SJSA1 (cell line): ENCODE measurements around the gene GSDME. TPM values are rescaled to one million over a fixed set of nuclear protein-coding genes. Genes with fewer than 3 reads are reported as not detected.
A peak's percentile ranks its signal among the peaks of the same experiment; 100 is the strongest.

Experiments used
- DNase-seq, 2 experiments: peaks; one replicate each; pipeline ENCODE4 v3.0.0-alpha.2; 2015 to 2020; ENCODE audit warnings: low spot score in 2 of 2, low read depth in 1 of 2
- H3K27ac ChIP-seq: fragments of 250-450 bp; sonication (Bioruptor Pico); 2 replicates; pipeline ENCODE4 v1.5.1; 2020; ENCODE audit warnings: mild to moderate bottlenecking, moderate library complexity
- H3K27me3 ChIP-seq: fragments of 250-450 bp; sonication (Bioruptor Pico); replicated peaks from 2 replicates; pipeline ENCODE4 v1.5.1; 2020; ENCODE audit warnings: mild to moderate bottlenecking, moderate library complexity
- H3K36me3 ChIP-seq: fragments of 250-450 bp; sonication (Bioruptor Pico); 2 replicates; pipeline ENCODE4 v1.5.1; 2020; ENCODE audit warnings: mild to moderate bottlenecking
- H3K4me1 ChIP-seq: fragments of 250-450 bp; sonication (Bioruptor Pico); replicated peaks from 2 replicates; pipeline ENCODE4 v1.6.1; 2021; ENCODE audit warnings: mild to moderate bottlenecking
- H3K4me3 ChIP-seq: fragments of 250-450 bp; sonication (Bioruptor Pico); 2 replicates; pipeline ENCODE4 v1.5.1; 2020; ENCODE audit warnings: mild to moderate bottlenecking
- H3K9me3 ChIP-seq: fragments of 250-450 bp; sonication (Bioruptor Pico); replicated peaks from 2 replicates; pipeline ENCODE4 v1.5.1; 2020; ENCODE audit warnings: mild to moderate bottlenecking
- total RNA-seq: library from RNA; depleted of rRNA; stranded (reverse); fragments of >200 nt; shearing (Covaris generic); gene quantifications from 2 replicates; pipeline ENCODE4 v1.2.3, GENCODE V29; 2014

GSDME gene
- total RNA-seq, 1 experiment from 2014 or later: 7.9 TPM

DNA sequence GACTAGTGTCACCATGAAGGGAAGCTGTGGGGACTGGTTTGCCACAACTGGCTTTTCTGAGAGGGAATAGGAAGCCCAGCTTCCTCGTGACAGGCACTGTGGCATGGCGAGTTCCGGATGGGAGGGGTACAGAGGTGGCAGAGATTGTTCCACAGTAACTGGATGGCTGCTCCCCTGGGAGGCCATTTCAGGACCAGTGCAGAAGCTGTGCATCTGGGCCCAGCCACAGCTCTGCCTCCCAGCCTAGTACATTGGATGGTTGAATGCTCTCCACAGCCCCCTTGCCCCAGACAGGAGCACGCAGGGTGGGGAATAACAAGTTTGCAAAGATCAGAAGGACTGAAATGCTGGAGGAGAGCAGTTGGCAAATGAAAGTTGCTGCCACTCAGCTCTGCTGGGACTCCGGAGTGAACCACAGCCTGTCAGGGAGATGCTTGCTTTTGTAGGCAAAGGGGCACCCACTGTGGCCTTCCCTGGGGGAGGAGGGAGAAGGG, 51.8 kb downstream of the GSDME start:
- no peak for DNase-seq
- Histone ChIP-seq H3K27ac (no peak overlapping the region), H3K36me3 (no peaks in the 10 kb centered on the region), H3K4me3 (no peak overlapping the region), H3K4me1 (peaks cover 12% of the 10 kb centered on the region), H3K27me3 (no peaks in the 10 kb centered on the region), H3K9me3 (no peaks in the 10 kb centered on the region)

- peaks cover 14% of the 10 kb centered on the region for H3K4me1 ChIP-seq
- H3K36me3 ChIP-seq: no peaks in the 10 kb centered on the region
- H3K27me3 ChIP-seq: no peaks in the 10 kb centered on the region
- DNase-seq: no peak
- H3K4me3 ChIP-seq: no peak overlapping the region
- no peaks in the 10 kb centered on the region for H3K9me3 ChIP-seq
- H3K27ac ChIP-seq: no peak overlapping the region
Measured at GRCh38 chr7:24704311-24704710, 53.0 kb downstream of the GSDME start.

DNA sequence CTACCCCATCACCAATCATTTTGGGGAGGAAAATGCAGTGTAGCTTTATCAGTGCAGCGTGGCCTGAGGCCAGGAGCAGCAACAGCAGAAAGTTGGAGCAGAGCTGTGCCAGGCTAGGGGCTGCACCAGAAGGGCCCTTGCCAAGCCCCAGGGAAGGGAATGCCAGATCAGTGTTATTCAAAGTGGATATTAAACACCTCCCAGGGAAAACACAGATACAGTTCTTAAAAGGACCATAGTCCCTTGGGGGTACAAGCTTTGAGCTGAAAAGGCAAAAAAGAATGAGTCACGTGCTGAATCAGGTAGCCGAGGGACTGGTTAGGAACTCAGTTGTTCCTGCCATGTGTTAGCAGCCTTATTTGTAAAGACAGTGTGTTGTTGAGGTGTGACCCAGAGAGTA, 54.0 kb downstream of the GSDME start:
- peaks cover 14% of the 10 kb centered on the region for H3K4me1 ChIP-seq
- no peak for DNase-seq
- H3K9me3 ChIP-seq: no peaks in the 10 kb centered on the region
- no peak overlapping the region for H3K4me3 ChIP-seq
- H3K27ac ChIP-seq: no peak overlapping the region
- no peaks in the 10 kb centered on the region for H3K36me3 ChIP-seq
- H3K27me3 ChIP-seq: no peaks in the 10 kb centered on the region

- H3K36me3 ChIP-seq: no peaks in the 10 kb centered on the region
- H3K4me1 ChIP-seq: peaks cover 14% of the 10 kb centered on the region
- no peak overlapping the region for H3K27ac ChIP-seq
- DNase-seq: no peak
- H3K4me3 ChIP-seq: no peak overlapping the region
- H3K9me3 ChIP-seq: no peaks in the 10 kb centered on the region
- no peaks in the 10 kb centered on the region for H3K27me3 ChIP-seq
Measured at GRCh38 chr7:24702755-24703154, 54.5 kb downstream of the GSDME start.

DNA sequence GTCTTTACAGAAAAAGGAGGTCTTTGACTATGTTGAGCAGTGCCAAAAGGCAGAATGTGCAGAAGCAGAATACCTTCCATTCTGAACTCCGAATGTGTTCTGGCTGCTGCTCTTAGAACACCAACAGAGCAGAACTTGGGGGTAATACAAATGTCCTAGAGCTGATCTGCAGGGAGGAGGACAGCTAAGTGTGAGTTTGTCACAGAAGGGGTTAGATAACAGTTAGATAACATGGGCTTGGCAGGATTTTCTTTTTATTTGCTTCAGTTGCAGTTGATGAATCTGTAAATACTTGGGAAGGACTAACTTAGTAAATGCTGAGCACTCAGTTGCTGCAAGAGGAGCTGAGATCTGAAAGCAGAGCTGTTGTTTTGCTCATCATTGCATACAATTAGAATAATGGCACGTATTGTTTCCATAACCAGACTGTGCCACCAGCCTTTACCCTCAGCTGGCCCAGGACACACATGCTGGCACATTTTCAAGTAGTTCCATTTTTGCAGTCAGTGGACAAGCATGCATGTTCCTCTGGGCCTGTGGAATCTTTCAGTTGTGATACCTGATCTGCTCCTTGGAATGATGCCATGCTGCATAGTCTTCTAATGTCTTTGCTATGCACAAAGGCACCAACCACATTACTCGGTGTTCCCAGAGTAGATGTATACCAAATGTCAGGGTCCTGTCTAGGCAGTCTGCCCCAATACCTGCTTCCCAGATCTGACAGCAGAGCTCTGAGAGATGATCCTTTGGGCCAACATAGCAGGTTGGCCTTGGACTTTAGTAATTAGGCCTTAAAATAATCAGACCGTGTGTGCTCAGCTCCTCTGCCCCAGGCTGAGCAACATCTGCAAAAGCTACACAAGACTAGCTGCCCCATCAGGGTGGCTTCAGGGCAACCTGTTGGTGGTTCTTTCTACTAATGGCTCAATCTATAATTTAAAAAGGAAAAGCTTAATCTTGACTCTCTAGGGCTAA, 55.7 kb downstream of the GSDME start:
- no peak overlapping the region for H3K27ac ChIP-seq
- peak in 1 of 2 experiments; percentile 11 for DNase-seq
- H3K9me3 ChIP-seq: no peaks in the 10 kb centered on the region
- H3K4me1 ChIP-seq: peaks cover 14% of the 10 kb centered on the region
- H3K27me3 ChIP-seq: no peaks in the 10 kb centered on the region
- H3K4me3 ChIP-seq: no peak overlapping the region
- no peaks in the 10 kb centered on the region for H3K36me3 ChIP-seq

- no peak overlapping the region for H3K4me3 ChIP-seq
- H3K9me3 ChIP-seq: no peaks in the 10 kb centered on the region
- no peak overlapping the region for H3K27ac ChIP-seq
- no peaks in the 10 kb centered on the region for H3K27me3 ChIP-seq
- H3K4me1 ChIP-seq: peaks cover 14% of the 10 kb centered on the region
- no peak for DNase-seq
- no peaks in the 10 kb centered on the region for H3K36me3 ChIP-seq
Measured at GRCh38 chr7:24700521-24701260, 56.6 kb downstream of the GSDME start.

- peaks cover 14% of the 10 kb centered on the region for H3K4me1 ChIP-seq
Measured at GRCh38 chr7:24698531-24699266, 58.6 kb downstream of the GSDME start.

DNA sequence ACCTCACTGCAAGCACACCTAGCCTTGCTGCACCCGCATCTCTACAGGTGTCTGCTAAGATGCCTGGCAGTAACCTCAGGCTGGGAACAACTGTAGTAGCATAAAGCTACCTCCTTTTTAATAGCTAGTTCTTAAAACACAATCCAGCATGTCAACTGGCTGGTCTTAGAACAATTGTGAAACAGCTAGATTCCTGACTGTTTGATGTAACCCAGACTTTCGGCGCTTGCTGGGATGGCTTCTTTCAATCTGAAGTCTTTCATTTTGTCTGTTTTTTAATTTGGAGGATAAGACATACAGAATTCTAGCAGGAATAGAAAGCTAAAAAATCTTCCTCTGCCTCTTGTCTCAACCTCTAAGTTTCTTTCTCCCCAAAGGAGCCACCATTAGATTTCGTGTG, 59.8 kb downstream of the GSDME start:
- H3K27ac ChIP-seq: no peak overlapping the region
- no peaks in the 10 kb centered on the region for H3K27me3 ChIP-seq
- H3K36me3 ChIP-seq: no peaks in the 10 kb centered on the region
- no peak for DNase-seq
- no peak overlapping the region for H3K4me3 ChIP-seq
- H3K9me3 ChIP-seq: no peaks in the 10 kb centered on the region
- peaks cover 14% of the 10 kb centered on the region for H3K4me1 ChIP-seq

More at GRCh38 chr7:24698531-24699266, 58.6 kb downstream of the GSDME start:
- DNase-seq: no peak
- Histone ChIP-seq H3K27ac (no peak overlapping the region), H3K36me3 (no peaks in the 10 kb centered on the region), H3K9me3 (no peaks in the 10 kb centered on the region), H3K4me3 (no peak overlapping the region), H3K27me3 (no peaks in the 10 kb centered on the region)

- no peaks in the 10 kb centered on the region for H3K27me3 ChIP-seq
- no peaks in the 10 kb centered on the region for H3K4me1 ChIP-seq
- H3K36me3 ChIP-seq: no peaks in the 10 kb centered on the region
- DNase-seq: no peak
- no peaks in the 10 kb centered on the region for H3K9me3 ChIP-seq
- no peak overlapping the region for H3K4me3 ChIP-seq
- H3K27ac ChIP-seq: no peak overlapping the region
Measured at GRCh38 chr7:24692592-24692991, 64.7 kb downstream of the GSDME start.

DNA sequence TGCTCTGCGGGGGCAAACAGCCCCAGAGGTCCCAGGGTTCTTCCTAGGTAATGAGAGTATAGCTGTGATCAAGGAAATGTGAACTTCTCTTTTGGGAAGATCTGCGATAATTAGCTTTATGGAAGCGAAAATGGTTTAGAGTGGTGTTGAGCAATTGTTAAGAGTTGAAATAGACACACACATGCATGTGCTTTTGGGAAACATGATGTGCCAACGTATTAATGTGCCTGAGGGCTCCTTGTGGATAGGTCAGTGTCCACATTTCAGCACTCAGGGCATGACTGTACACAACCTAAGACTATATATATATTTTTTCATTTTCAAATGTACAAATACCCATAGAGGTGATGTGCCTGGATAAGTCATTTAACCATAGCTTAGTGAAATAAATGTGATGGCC, 67.0 kb downstream of the GSDME start:
- H3K4me1 ChIP-seq: no peaks in the 10 kb centered on the region
- H3K27ac ChIP-seq: no peak overlapping the region
- H3K4me3 ChIP-seq: no peak overlapping the region
- DNase-seq: no peak
- H3K9me3 ChIP-seq: no peaks in the 10 kb centered on the region
- no peaks in the 10 kb centered on the region for H3K36me3 ChIP-seq
- no peaks in the 10 kb centered on the region for H3K27me3 ChIP-seq

DNA sequence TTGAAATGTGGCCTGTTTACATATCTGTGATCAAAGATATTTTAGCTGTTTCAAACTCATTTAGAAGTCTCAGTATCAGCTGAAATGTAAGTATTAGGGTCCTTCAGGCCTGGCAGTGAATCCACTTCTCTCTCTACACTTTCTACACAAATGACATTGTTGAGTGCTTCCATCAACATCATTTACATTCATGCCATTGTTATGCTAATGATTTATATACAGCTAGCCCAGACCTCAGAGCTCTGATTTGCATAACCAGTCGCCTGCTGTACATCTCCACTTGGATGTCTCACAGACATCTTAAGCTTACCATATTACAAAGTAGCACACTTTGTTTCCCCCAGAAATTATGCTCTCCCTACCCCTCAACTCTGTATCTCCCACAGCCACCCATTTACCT, 71.6 kb downstream of the GSDME start:
- H3K27ac ChIP-seq: no peak overlapping the region
- no peaks in the 10 kb centered on the region for H3K36me3 ChIP-seq
- H3K27me3 ChIP-seq: no peaks in the 10 kb centered on the region
- DNase-seq: no peak
- no peaks in the 10 kb centered on the region for H3K4me1 ChIP-seq
- no peak overlapping the region for H3K4me3 ChIP-seq
- H3K9me3 ChIP-seq: no peaks in the 10 kb centered on the region

DNA sequence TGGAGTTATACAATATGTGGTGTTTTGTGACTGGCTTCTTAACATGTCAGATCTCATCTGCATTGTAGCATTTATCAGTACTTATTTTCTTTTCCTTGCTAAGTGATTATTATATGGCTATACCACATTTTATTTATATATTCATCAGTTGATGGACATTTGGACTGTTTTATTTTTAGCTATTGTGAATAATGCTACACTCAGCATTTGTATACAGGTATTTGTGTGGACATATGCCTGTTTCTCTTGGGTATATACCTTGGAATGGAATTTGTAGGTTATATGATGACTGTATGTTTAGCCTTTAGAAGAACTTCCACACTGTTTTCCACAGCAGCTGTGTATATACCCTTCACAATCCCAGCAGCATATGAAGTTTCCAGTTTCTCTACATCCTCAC, 86.5 kb downstream of the GSDME start:
- Histone ChIP-seq H3K9me3 (no peaks in the 10 kb centered on the region), H3K27ac (no peak overlapping the region), H3K27me3 (no peaks in the 10 kb centered on the region), H3K4me1 (peaks cover 13% of the 10 kb centered on the region), H3K4me3 (no peak overlapping the region), H3K36me3 (no peaks in the 10 kb centered on the region)
- no peak for DNase-seq

GRCh38 chr7:24669971-24670591, 87.2 kb downstream of the GSDME start:
- no peaks in the 10 kb centered on the region for H3K36me3 ChIP-seq
- H3K4me1 ChIP-seq: peaks cover 13% of the 10 kb centered on the region
- H3K9me3 ChIP-seq: no peaks in the 10 kb centered on the region
- DNase-seq: no peak
- no peaks in the 10 kb centered on the region for H3K27me3 ChIP-seq
- H3K27ac ChIP-seq: no peak overlapping the region
- H3K4me3 ChIP-seq: no peak overlapping the region
